NCI-H748 treated with DMSO at 0.1 percent for 48 hours (cell line): Measurements from ENCODE around the gene CAPN13.

ENCODE experiments used
- DNase-seq: peaks from one replicate; lab custom pipeline; 2025; lab: John Stamatoyannopoulos, UW

Gene CAPN13

DNA sequence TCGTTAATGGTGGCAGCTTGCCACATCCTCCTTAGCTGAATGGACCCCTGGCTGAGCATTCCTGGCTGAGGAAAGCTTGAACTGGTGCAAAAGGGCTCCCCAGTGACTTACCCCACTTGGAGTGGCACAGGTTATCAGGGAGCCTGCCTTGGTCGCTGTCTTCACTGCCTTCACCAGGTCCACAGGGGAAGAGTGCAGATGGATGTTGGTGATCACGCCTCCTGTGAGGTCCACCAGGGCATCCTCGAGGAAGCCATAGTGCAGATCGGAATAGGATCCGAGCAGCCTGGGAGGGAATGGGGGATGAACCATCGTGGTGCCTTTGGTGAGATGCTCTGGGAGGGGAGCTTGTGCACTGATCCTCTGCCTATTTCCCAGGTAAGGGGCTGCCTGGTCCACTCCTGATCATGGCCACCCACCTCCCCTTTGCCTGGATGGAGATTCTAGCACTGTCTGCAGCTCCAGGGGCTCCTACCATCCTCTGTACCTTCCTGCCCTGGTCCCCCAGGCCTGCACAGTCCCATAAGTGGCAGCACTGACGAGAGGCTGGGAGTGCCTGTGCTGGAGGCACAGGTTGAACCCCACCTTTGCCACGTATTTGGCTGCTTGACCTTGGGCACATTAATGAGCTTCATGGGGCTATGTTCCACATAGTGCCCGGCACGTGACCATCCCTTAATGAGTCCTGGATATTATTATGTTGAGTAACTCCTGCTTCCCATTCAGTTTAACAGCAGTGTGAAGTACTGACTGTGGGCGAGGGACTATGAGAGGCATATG lies 43.0 kb downstream of the CAPN13 start:
- no peak for DNase-seq

DNA sequence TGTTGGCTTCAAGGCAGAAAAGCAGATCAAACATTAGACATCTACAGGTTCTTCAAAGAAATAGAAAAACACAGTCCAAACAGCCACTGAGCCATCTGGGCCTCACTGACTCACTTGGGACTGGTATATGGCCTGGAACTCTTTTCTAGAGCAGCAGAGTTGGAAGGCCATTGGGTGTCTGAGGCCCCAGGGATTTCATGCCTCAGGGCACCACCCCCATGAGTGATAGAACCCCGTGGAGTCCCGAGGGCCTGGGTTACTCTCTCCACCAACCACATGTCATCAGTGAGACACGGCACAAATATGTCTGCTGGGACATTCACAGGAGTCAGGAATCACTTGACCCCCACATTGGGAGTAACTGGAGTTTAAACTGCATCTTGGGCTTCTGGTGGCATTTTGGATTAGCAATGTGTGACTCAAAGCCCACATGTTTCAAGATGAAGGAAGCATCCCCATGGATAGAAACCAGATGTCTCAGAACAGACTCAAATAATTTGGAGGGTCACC lies 44.0 kb downstream of the CAPN13 start:
- no peak for DNase-seq

- DNase-seq, result no peak
These were observed 46.0 kb downstream of the CAPN13 start for GRCh38 chr2:30761226-30761625.

- DNase-seq, result no peak
These were observed 47.8 kb downstream of the CAPN13 start for GRCh38 chr2:30759481-30759880.

DNA sequence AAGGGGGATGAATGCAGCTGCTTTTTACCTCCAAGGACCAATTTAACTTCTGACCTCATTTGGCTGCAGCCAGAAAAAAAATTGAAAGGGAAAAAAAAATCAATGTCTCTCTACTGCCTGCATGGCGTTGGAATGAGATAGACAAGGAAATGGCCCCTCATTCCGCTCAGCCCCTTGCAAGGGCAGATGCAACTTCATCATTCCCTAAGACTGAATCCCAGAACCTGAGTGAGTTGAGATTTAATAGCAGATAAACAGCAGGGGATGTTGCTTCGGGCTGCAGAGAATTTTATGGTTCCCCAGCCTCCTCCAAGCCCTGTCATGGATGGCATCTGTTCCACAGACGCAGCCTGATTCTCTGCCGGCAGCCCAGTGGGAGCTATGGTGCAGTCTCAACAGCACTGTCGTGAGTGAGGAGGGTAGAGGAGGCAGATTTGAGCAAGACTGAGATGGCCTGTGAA lies 49.0 kb downstream of the CAPN13 start:
- DNase-seq, result no peak

DNA sequence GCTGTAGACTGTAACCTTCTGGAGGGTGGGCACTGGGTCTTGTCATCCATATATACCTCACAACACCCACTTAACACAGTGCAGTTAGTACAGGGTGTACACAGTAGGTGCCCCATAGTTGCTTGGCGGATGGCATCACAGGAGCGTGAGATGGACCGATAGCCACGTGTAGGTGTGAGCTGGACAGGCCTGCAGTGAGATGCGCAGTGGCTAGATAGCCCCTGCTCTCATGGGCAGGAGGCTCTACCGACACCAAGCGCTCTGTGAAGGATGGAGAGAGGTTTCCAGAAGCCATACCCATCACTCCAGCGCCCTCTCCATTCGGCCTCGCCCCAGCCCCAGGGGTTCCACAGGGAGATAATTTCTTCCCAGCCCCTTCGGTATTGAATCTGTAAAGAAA lies 49.5 kb downstream of the CAPN13 start:
- DNase-seq, result no peak

DNA sequence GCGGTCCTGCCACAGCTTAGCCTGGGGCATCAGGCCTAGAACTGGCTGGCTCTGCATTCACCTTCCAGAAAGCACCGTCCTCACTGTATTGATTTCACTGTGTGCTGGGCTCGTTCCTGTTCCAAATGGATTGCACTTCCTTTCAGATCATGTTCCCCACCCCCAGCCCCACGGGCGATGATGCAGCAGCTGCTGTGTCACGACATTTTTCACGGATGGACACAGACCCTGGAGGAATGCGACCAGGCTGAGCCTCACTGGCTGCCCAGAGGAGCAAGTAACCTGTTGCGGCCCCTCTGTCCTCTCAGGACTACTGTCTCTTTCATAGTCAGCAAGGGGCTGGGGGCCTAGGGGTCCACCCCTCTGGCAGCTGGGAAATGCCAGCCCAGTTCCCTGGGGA lies 50.3 kb downstream of the CAPN13 start:
- DNase-seq, result no peak

GRCh38 chr2:30756051-30756719 lies 51.1 kb downstream of the CAPN13 start:
- no peak for DNase-seq

- no peak for DNase-seq
These were observed 53.6 kb downstream of the CAPN13 start for GRCh38 chr2:30753630-30754029.

GRCh38 chr2:30752811-30753210 lies 54.4 kb downstream of the CAPN13 start:
- no peak for DNase-seq

DNA sequence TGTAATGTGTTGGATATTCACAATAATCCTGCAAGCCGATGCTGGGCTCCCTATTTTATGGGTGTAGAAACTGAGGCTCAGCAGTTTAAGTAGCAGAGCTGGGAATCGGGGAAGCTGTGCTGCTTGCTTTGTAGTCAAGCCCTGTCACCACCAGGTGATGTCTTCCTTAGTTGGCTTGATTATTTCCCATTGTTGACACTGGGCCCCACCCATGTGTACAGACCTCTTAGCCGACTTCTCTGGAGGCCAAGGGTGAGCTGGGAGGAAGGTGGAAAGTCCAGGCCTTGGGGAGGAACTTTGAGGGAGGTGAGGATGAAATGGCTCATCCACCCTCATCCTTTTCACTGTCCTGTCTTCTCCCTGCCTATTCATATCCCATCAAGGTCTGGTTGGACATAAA lies 60.0 kb downstream of the CAPN13 start:
- DNase-seq, result no peak

DNA sequence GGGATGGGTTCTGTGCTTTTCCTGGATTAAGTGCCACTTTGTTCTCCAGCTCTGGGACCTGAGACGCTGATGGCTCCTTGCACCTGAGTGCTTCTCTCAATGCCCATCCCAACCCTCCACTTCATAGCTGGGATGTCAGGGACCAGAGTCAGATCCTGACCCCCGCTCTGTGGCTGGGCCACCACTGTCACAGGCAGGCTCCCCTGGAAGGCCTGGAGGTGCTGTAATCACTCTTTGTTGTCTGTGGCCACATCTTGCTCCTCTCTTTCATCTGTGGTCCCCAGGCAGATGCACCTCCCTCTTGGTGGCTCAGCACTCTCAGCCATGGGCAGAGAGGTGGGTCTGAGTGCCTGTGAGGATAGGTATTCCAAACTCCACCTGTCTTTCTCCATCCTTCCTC lies 62.4 kb downstream of the CAPN13 start:
- DNase-seq, result no peak

- DNase-seq, result no peak
These were observed 65.7 kb downstream of the CAPN13 start for GRCh38 chr2:30741576-30741975.

- DNase-seq, result no peak
These were observed 68.9 kb downstream of the CAPN13 start for GRCh38 chr2:30738141-30738911.

GRCh38 chr2:30737326-30737610 lies 70.0 kb downstream of the CAPN13 start:
- no peak for DNase-seq

- no peak for DNase-seq
These were observed 70.6 kb downstream of the CAPN13 start for GRCh38 chr2:30736461-30737325.

GRCh38 chr2:30733876-30734520 lies 73.2 kb downstream of the CAPN13 start:
- no peak for DNase-seq

- no peak for DNase-seq
These were observed 74.4 kb downstream of the CAPN13 start for GRCh38 chr2:30732876-30733275.

DNA sequence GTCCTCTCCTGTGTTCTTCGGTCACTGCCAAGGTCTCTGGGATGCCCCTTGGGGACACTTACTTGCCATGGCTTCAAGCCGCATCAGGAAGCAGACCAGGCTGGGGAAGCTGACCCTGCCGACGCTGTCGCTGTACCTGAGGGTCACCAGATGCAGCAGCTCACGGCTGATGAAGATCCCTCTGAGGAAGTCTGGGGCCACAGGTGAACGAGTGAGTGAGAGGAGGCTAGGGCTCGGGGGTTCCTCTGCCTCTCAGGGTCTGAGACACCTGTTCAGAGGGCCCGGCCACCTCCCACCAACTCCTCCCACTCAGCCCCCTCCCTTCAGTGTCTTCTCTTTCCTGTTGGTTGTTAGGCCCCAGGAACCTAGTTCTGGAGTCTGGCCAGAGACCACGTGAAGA lies 74.9 kb downstream of the CAPN13 start:
- DNase-seq, result no peak

DNA sequence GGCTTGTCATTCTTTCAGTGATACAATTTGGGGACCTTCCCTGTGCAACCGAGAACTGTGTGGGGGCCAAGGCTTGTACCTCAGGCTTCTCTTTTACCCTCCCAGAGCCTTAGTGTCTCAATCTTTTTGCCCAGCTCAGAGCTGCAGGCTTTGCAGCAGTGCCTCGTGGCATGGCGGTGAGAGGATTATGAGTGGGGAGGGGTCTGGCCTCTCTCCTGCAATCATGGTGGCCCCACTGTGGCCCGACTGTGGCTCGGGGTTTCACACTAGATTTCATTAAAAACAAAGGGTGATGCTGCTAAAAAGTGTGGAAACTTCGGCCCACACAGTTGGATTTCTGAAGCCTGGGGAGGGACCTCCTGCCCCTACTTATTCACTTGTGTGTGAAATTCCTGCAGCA lies 75.5 kb downstream of the CAPN13 start:
- no peak for DNase-seq
